ENCODE results near the gene RNF213.
A peak's percentile ranks its signal among the peaks of the same experiment; 100 is the strongest.
"Not testable (repeated sequence)": the region's sequence is repeated elsewhere in the genome, so short reads cannot be mapped to it uniquely, and the experiment has no call there.

Gene RNF213

GRCh38 chr17:80263253-80264204 is 2.9 kb downstream of the RNF213 start:
- Histone ChIP-seq H3K4me3 (peak overlapping the region; percentile 31 to 56 (median 50)), H3K27ac (peak overlapping the region; percentile 34 to 100 (median 99))

- Histone ChIP-seq H3K4me3 (peak overlapping the region; percentile 31 to 56 (median 50)), H3K27ac (peak overlapping the region in 20 of 21 experiments; percentile 58 to 100 (median 99))
Observed at GRCh38 chr17:80264205-80265075, 3.8 kb downstream of the RNF213 start.

- Histone ChIP-seq H3K4me3 (peak overlapping the region; percentile 31 to 56 (median 50)), H3K27ac (peak overlapping the region in 10 of 21 experiments; percentile 97 to 100 (median 99))
Observed at GRCh38 chr17:80265205-80266068, 4.8 kb downstream of the RNF213 start.

- H3K4me3 ChIP-seq: no peak overlapping the region
- H3K27ac ChIP-seq: peak overlapping the region in 1 of 21 experiments; percentile 100
Observed at GRCh38 chr17:80267391-80267790, 6.7 kb downstream of the RNF213 start.

- H3K27ac ChIP-seq: no peak overlapping the region
Observed at GRCh38 chr17:80268427-80268826, 7.8 kb downstream of the RNF213 start.

GRCh38 chr17:80269405-80269807 is 8.8 kb downstream of the RNF213 start:
- Histone ChIP-seq H3K27ac (peak overlapping the region in 1 of 21 experiments; percentile 52), H3K4me3 (no peak overlapping the region)

More at GRCh38 chr17:80268427-80268826, 7.8 kb downstream of the RNF213 start:
- H3K4me3 ChIP-seq: no peak overlapping the region

- Histone ChIP-seq H3K4me3 (no peak overlapping the region), H3K27ac (peak overlapping the region in 1 of 21 experiments; percentile 52)
Observed at GRCh38 chr17:80270104-80270503, 9.5 kb downstream of the RNF213 start.

GRCh38 chr17:80270836-80271235 is 10.2 kb downstream of the RNF213 start:
- H3K27ac ChIP-seq: no peak overlapping the region
- H3K4me3 ChIP-seq: no peak overlapping the region

- peak overlapping the region in 1 of 21 experiments; percentile 7 for H3K27ac ChIP-seq
Observed at GRCh38 chr17:80272366-80272765, 11.7 kb downstream of the RNF213 start.

GRCh38 chr17:80274331-80274730 is 13.7 kb downstream of the RNF213 start:
- no peak overlapping the region for H3K27ac ChIP-seq
- H3K4me3 ChIP-seq: no peak overlapping the region

More at GRCh38 chr17:80272366-80272765, 11.7 kb downstream of the RNF213 start:
- H3K4me3 ChIP-seq: no peak overlapping the region

- no peak overlapping the region for H3K4me3 ChIP-seq
- H3K27ac ChIP-seq: peak overlapping the region in 3 of 21 experiments; percentile 13 to 19 (median 17)
Observed at GRCh38 chr17:80274871-80275449, 14.3 kb downstream of the RNF213 start.

- not testable (repeated sequence) for H3K4me3 ChIP-seq, H3K27ac ChIP-seq
Observed at GRCh38 chr17:80275857-80276256, 15.2 kb downstream of the RNF213 start.

GRCh38 chr17:80277751-80278671 is 17.4 kb downstream of the RNF213 start:
- no peak overlapping the region for H3K4me3 ChIP-seq
- peak overlapping the region in 15 of 21 experiments; percentile 1 to 67 (median 38) for H3K27ac ChIP-seq

GRCh38 chr17:80279895-80280294 is 19.2 kb downstream of the RNF213 start:
- H3K27ac ChIP-seq: peak overlapping the region in 1 of 21 experiments; percentile 57

GRCh38 chr17:80281516-80281915 is 20.9 kb downstream of the RNF213 start:
- H3K4me3 ChIP-seq: no peak overlapping the region
- no peak overlapping the region for H3K27ac ChIP-seq

More at GRCh38 chr17:80279895-80280294, 19.2 kb downstream of the RNF213 start:
- no peak overlapping the region for H3K4me3 ChIP-seq

GRCh38 chr17:80283116-80283852 is 22.6 kb downstream of the RNF213 start:
- Histone ChIP-seq H3K27ac (no peak overlapping the region), H3K4me3 (no peak overlapping the region)

- Histone ChIP-seq H3K27ac (no peak overlapping the region), H3K4me3 (no peak overlapping the region)
Observed at GRCh38 chr17:80284631-80285030, 24.0 kb downstream of the RNF213 start.

All from skin epidermis (tissue), 12 donors.